Kidney epithelial cell (primary cell): ENCODE measurements around the gene THBD. TPM values are rescaled to one million over a fixed set of nuclear protein-coding genes. Genes with fewer than 3 reads are reported as not detected.

ENCODE experiments used
- DNase-seq: peaks from one replicate; pipeline ENCODE4 v3.0.0-alpha.2; 2010; ENCODE audit warnings: low read depth
- H3K27me3 ChIP-seq: 2 replicates; pipeline ENCODE4 v1.6.0; 2011; ENCODE audit warnings: low read length; ENCODE audit not compliant: control insufficient read depth, insufficient read depth
- H3K36me3 ChIP-seq: 2 replicates; pipeline ENCODE4 v1.5.1; 2011; ENCODE audit warnings: low read length; ENCODE audit not compliant: control insufficient read depth, insufficient read depth
- H3K4me3 ChIP-seq: 2 replicates; pipeline ENCODE4 v1.5.1; 2011; ENCODE audit warnings: low read depth, mild to moderate bottlenecking, control low read depth, low read length
- CTCF ChIP-seq: IDR thresholded peaks from 2 replicates; pipeline ENCODE4 v1.5.1; 2011; ENCODE audit warnings: mild to moderate bottlenecking, moderate library complexity, low read length, control low read depth, inconsistent platforms; ENCODE audit not compliant: insufficient read depth, poor library complexity, severe bottlenecking
- total RNA-seq: library from RNA; depleted of rRNA; stranded (reverse); fragments of >200 nt; gene quantifications from 2 replicates; pipeline ENCODE4 v1.2.3, GENCODE V29; 2015

THBD gene
- total RNA-seq, 1 donor from 2014 or later = 17.1 TPM

GRCh38 chr20:23035731-23036130 is 13.7 kb downstream of the THBD start:
- no peaks in the 10 kb centered on the region for H3K36me3 ChIP-seq
- DNase-seq = no peak
- no peak for TF ChIP-seq CTCF
- H3K27me3 ChIP-seq = peaks cover 37% of the 10 kb centered on the region
- H3K4me3 ChIP-seq = no peak overlapping the region

DNA sequence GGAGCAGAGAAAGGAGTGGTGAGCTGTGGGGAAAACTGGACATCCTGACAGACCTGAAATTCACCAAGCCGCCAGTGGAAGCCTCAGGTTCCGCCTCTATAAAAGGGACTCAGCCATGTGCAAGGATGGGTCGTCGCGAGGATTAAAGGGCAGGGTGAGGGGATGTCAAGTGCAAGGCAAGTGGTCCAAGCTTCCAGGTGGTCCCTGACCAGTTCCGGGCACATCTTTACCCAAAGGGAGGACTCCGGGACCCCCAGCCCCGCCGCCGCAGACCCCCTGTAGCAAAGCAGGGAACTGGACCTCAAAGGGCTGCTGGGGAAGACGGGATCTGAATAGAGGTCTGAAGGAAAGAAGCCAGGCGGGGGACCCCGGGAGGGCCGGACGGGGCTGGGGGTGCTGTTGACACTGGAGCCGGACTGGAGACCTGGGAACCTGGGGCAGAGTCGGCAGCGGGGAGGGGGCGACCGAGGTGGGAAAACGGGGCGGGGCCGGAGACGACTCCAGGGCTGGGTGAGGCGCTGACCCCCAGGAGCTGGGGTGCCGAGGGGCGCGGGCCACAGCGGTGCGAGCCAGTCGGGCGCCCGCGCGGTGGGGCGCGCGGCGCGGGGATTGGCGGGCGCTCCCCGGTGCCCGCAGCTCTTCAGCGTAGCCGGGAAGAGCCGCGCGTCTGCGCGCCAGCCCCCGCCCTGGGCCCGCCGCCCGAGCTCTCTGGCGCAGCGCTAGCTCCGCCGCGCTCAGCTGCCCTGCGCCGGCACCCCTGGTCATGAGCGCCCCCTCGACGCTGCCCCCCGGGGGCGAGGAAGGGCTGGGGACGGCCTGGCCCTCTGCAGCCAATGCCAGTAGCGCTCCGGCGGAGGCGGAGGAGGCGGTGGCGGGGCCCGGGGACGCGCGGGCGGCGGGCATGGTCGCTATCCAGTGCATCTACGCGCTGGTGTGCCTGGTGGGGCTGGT is 14.5 kb downstream of the THBD start, which contains the start of gene SSTR4:
Gene SSTR4 (plus strand): TSS at position 592 of the 951 bp plus-strand sequence. CDS start 172 bp downstream, at position 764.
- H3K27me3 ChIP-seq = peaks cover 35% of the 10 kb centered on the region
- no peak for TF ChIP-seq CTCF
- no peaks in the 10 kb centered on the region for H3K36me3 ChIP-seq
- no peak for DNase-seq
- H3K4me3 ChIP-seq = no peak within 1 kb of the TSS

DNA sequence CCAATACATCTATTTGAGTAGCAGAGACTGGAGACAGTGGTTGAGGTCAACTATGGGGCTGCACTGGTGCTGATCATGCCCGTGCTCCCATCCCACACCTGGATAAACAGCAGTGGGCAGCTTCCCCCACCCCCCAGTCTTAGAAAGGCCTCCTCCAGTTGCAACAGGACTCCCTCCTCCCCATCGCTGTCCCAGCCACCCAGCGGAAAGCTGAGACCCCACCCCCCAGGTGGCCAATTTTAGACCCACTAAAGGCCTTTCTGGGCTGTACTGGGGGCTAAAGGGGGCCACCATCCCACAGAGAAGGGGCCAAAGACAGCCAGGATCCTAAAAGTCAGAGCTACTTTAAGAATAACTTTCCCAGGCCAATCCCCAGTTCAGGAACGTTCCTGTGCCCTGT is 15.6 kb downstream of the THBD start:
- Histone ChIP-seq H3K27me3 (peaks cover 33% of the 10 kb centered on the region), H3K36me3 (no peaks in the 10 kb centered on the region), H3K4me3 (no peak overlapping the region)
- no peak for DNase-seq
- TF ChIP-seq CTCF = no peak

DNA sequence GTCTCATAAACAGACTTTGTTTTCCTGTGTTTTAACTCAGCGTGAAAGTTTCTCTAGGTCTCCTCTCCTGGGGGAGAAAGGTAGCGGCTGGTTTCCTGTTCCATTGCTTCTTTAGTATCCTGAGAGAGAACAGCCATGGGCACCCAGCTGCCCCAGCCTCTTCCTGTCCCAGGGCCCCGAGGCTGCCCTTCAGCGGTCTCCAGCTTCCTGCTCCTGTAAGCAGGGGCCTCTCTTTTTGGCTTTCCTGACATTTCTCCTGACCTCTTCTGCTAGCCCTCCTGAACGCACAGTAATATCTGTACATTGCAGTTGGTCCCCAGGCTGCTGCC is 16.8 kb downstream of the THBD start:
- no peak for DNase-seq
- Histone ChIP-seq H3K36me3 (no peaks in the 10 kb centered on the region), H3K4me3 (no peak overlapping the region), H3K27me3 (peaks cover 25% of the 10 kb centered on the region)
- TF ChIP-seq CTCF = no peak

GRCh38 chr20:23032056-23032749 is 17.3 kb downstream of the THBD start:
- Histone ChIP-seq H3K27me3 (peaks cover 25% of the 10 kb centered on the region), H3K36me3 (no peaks in the 10 kb centered on the region)

More at GRCh38 chr20:23032056-23032749, 17.3 kb downstream of the THBD start:
- H3K4me3 ChIP-seq = no peak overlapping the region
- TF ChIP-seq CTCF = no peak
- no peak for DNase-seq
